ENCODE data around the gene RAB39A. TPM values are rescaled to one million over a fixed set of nuclear protein-coding genes. Genes with fewer than 3 reads are reported as not detected.
"Not testable (repeated sequence)": the region's sequence is repeated elsewhere in the genome, so short reads cannot be mapped to it uniquely, and the experiment has no call there.

RAB39A gene
- total RNA-seq, 2 experiments from 2014 or later: 0.28 TPM; not detected in 1

- POLR2A ChIA-PET: no interaction called here
- CTCF ChIA-PET: interaction anchor here (1.8 kb wide), 1 partner anchor 80 kb away, joined by 8 read pairs; the partner anchor contains the start of gene CUL5
- H3K9me3 Mint-ChIP-seq: no peaks in the 10 kb centered on the region
- no peak for DNase-seq
- H3K36me3 Mint-ChIP-seq (ENCODE audit: low read depth): no peaks in the 10 kb centered on the region
- H3K4me3 Mint-ChIP-seq: no peak overlapping the region
- no peak overlapping the region for H3K27ac Mint-ChIP-seq
- peaks cover 13% of the 10 kb centered on the region for H3K4me1 Mint-ChIP-seq
- peaks cover 26% of the 10 kb centered on the region for H3K27me3 Mint-ChIP-seq
Measured at GRCh38 chr11:107929611-107930200, 1.5 kb downstream of the RAB39A start.

DNA sequence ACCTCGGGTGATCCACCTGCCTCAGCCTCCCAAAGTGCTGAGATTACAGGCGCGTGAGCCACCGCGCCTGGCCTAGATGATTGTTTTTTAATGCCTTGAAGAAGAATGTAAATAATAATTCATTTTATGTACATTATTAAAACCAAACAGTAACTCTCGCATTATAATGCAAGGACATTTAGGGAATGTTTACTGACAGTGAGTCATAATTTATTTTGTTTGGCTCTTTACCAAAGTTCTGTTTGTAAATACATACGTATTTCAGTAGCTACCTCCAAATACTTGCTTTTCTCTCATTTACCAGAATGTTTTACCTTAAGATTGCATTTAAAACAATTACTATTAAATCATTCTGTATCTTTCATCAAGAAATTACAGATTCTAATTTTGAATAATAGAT lies 3.0 kb downstream of the RAB39A start:
- H3K27ac Mint-ChIP-seq: no peak overlapping the region
- POLR2A ChIA-PET: no interaction called here
- no peak for DNase-seq
- H3K36me3 Mint-ChIP-seq (ENCODE audit: low read depth): no peaks in the 10 kb centered on the region
- H3K27me3 Mint-ChIP-seq: peaks cover 17% of the 10 kb centered on the region
- H3K4me3 Mint-ChIP-seq: no peak overlapping the region
- peaks cover 10% of the 10 kb centered on the region for H3K4me1 Mint-ChIP-seq
- H3K9me3 Mint-ChIP-seq: no peaks in the 10 kb centered on the region
- CTCF ChIA-PET: interaction anchor here (0.7 to 1.7 kb wide), 2 partner anchors 78 to 115 kb away, joined by 3 to 4 read pairs; partner anchors contain the start of gene CUL5

DNA sequence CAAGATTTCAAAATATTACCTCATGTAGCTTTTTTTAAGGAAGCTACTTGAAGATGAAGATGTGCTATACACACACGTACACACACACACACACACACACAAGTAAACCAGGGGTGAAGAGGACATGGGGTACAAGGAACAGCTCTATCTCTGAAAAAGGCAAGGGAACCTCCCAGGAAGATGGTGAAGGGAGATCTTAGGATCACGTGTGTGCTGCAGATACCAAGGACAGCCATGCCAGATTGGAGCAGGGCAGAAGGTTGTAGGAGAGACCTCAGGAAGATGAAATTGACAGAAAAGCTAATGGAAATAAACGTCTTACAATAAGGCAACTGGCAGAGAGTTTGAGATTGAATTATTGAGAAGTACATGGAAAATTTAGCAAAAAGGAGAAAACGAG lies 19.7 kb downstream of the RAB39A start:
- Mint-ChIP-seq H3K27ac (no peak overlapping the region), H3K4me1 (no peaks in the 10 kb centered on the region), H3K4me3 (no peak overlapping the region), H3K36me3 (ENCODE audit: low read depth) (no peaks in the 10 kb centered on the region), H3K27me3 (no peaks in the 10 kb centered on the region), H3K9me3 (no peaks in the 10 kb centered on the region)
- ChIA-PET CTCF (no interaction called here), POLR2A (no interaction called here)
- DNase-seq: no peak

- not testable (repeated sequence) for H3K4me1 Mint-ChIP-seq
Measured at GRCh38 chr11:107948328-107948727, 20.1 kb downstream of the RAB39A start.

GRCh38 chr11:107951155-107951554 lies 22.9 kb downstream of the RAB39A start:
- H3K4me1 Mint-ChIP-seq: no peaks in the 10 kb centered on the region
- H3K9me3 Mint-ChIP-seq: no peaks in the 10 kb centered on the region
- CTCF ChIA-PET: interaction anchor here (1.1 kb wide), 1 partner anchor 34 kb away, joined by 3 read pairs; no protein-coding TSS in a partner anchor
- no peaks in the 10 kb centered on the region for H3K27me3 Mint-ChIP-seq
- no peak overlapping the region for H3K4me3 Mint-ChIP-seq
- H3K27ac Mint-ChIP-seq: no peak overlapping the region
- POLR2A ChIA-PET: no interaction called here
- DNase-seq: no peak
- H3K36me3 Mint-ChIP-seq (ENCODE audit: low read depth): no peaks in the 10 kb centered on the region

More at GRCh38 chr11:107948328-107948727, 20.1 kb downstream of the RAB39A start:
- DNase-seq; H3K27me3 Mint-ChIP-seq; CTCF ChIA-PET; POLR2A ChIA-PET; H3K9me3 Mint-ChIP-seq; H3K27ac Mint-ChIP-seq; H3K36me3 Mint-ChIP-seq (ENCODE audit: low read depth); H3K4me3 Mint-ChIP-seq: not testable (repeated sequence)

DNA sequence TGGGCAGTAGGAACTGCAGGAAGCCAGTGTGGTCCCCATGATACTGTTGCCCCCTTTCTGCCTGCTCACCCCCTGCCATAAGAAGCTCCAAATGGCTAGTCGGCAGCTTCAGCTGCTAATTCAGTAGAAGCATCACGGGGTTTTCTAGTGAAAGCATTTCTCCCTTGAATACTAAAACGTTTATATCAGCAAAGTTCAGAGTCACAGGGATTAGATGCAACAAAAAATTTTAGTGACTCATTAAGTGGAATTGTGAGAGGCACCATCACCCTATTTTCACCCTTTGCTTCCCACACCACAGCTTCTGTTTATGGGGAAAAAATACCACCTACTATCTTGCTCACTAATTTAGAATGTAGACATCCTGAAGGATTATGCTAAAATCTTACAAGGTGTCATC lies 25.2 kb downstream of the RAB39A start:
- DNase-seq: no peak
- no peaks in the 10 kb centered on the region for H3K9me3 Mint-ChIP-seq
- peaks cover 3% of the 10 kb centered on the region for H3K4me1 Mint-ChIP-seq
- POLR2A ChIA-PET: no interaction called here
- no peaks in the 10 kb centered on the region for H3K36me3 Mint-ChIP-seq (ENCODE audit: low read depth)
- H3K27ac Mint-ChIP-seq: no peak overlapping the region
- peaks cover 12% of the 10 kb centered on the region for H3K27me3 Mint-ChIP-seq
- CTCF ChIA-PET: no interaction called here
- H3K4me3 Mint-ChIP-seq: no peak overlapping the region

- H3K27ac Mint-ChIP-seq: no peak overlapping the region
- H3K27me3 Mint-ChIP-seq: peaks cover 18% of the 10 kb centered on the region
- ChIA-PET CTCF (no interaction called here), POLR2A (no interaction called here)
- H3K9me3 Mint-ChIP-seq: no peaks in the 10 kb centered on the region
- DNase-seq: no peak
- H3K36me3 Mint-ChIP-seq (ENCODE audit: low read depth): no peaks in the 10 kb centered on the region
- no peak overlapping the region for H3K4me3 Mint-ChIP-seq
- H3K4me1 Mint-ChIP-seq: peaks cover 3% of the 10 kb centered on the region
Measured at GRCh38 chr11:107956543-107956942, 28.3 kb downstream of the RAB39A start.

DNA sequence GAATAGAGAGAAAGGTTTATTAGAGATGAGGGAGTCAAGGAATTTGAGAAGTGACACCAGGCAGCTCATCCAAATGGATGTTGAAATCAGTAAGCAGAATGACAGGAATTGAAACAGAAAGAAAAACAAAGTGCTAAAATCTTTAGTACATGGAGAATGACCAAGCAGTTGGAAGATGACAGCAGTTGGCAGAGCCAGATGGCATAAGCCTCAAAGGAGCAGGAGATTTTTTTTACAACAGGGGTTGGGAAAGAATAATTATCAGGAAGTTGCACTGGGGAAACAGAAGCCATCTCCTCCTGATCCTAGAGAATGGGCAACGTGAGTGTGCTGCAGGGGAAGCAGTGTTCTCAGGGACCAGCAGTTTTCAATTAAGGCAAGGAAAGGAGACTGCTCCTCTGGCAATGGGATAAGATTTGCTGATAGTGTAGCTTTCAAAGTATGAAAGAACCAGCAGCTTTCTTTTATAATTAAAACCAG lies 28.9 kb downstream of the RAB39A start:
- Mint-ChIP-seq H3K9me3 (no peaks in the 10 kb centered on the region), H3K27me3 (peaks cover 22% of the 10 kb centered on the region), H3K36me3 (ENCODE audit: low read depth) (no peaks in the 10 kb centered on the region), H3K4me3 (no peak overlapping the region), H3K27ac (no peak overlapping the region), H3K4me1 (peaks cover 3% of the 10 kb centered on the region)
- CTCF ChIA-PET: no interaction called here
- DNase-seq: no peak
- POLR2A ChIA-PET: no interaction called here

- DNase-seq: no peak
- Mint-ChIP-seq H3K4me3 (no peak overlapping the region), H3K4me1 (peaks cover 3% of the 10 kb centered on the region), H3K27ac (no peak overlapping the region), H3K9me3 (no peaks in the 10 kb centered on the region), H3K27me3 (peaks cover 23% of the 10 kb centered on the region), H3K36me3 (ENCODE audit: low read depth) (no peaks in the 10 kb centered on the region)
- POLR2A ChIA-PET: no interaction called here
- CTCF ChIA-PET: no interaction called here
Measured at GRCh38 chr11:107961480-107961879, 33.2 kb downstream of the RAB39A start.

- Mint-ChIP-seq H3K4me1 (no peaks in the 10 kb centered on the region), H3K4me3 (no peak overlapping the region), H3K36me3 (ENCODE audit: low read depth) (no peaks in the 10 kb centered on the region), H3K27ac (no peak overlapping the region), H3K27me3 (peaks cover 16% of the 10 kb centered on the region), H3K9me3 (no peaks in the 10 kb centered on the region)
- ChIA-PET CTCF (no interaction called here), POLR2A (no interaction called here)
- no peak for DNase-seq
Measured at GRCh38 chr11:107962181-107962580, 33.9 kb downstream of the RAB39A start.

- DNase-seq: no peak
- H3K27ac Mint-ChIP-seq: no peak overlapping the region
- H3K27me3 Mint-ChIP-seq: peaks cover 15% of the 10 kb centered on the region
- ChIA-PET POLR2A (no interaction called here), CTCF (no interaction called here)
- H3K4me1 Mint-ChIP-seq: no peaks in the 10 kb centered on the region
- no peaks in the 10 kb centered on the region for H3K9me3 Mint-ChIP-seq
- no peaks in the 10 kb centered on the region for H3K36me3 Mint-ChIP-seq (ENCODE audit: low read depth)
- no peak overlapping the region for H3K4me3 Mint-ChIP-seq
Measured at GRCh38 chr11:107963091-107963490, 34.8 kb downstream of the RAB39A start.

DNA sequence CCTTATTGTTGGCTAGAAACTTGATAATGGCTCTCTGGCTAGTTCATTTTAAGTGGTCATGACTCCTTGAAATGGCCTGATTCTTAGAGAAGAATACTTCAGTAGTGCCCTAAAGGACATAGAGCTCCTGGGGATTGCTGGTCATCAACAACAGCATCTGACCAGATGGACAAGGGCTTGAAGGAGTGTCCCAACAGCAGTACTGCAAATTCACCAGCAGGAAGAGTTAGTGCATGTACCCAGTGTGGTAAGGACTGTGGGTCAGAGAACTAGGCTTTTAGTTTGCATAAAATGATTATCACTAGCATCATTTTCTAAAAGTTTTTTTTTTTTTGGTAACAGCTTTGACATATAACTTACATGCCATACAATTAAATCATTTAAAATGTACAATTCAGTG lies 41.0 kb downstream of the RAB39A start:
- no peak for DNase-seq
- POLR2A ChIA-PET: no interaction called here
- Mint-ChIP-seq H3K4me3 (no peak overlapping the region), H3K9me3 (no peaks in the 10 kb centered on the region), H3K27me3 (peaks cover 1% of the 10 kb centered on the region), H3K36me3 (ENCODE audit: low read depth) (no peaks in the 10 kb centered on the region), H3K27ac (no peak overlapping the region), H3K4me1 (no peaks in the 10 kb centered on the region)
- CTCF ChIA-PET: no interaction called here

DNA sequence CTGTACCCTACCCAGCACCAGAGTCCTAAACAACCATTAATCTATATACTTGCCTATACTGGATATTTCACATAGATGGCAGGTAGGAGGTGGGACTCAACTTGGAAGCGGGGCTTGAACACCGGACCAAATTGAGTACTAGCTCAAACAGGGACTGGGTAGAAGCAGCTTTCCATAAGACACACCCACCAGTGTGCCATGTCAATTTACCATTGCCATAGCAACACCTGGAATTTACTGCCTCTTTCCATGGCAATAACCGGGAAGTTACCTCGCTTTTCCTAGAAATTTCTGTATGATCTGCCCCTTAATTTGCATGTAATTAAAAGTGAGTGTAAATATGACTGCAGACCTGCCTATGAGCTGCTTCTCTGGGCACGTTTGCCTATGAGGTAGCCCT lies 41.8 kb downstream of the RAB39A start:
- no peak for DNase-seq
- H3K27me3 Mint-ChIP-seq: peaks cover 1% of the 10 kb centered on the region
- H3K27ac Mint-ChIP-seq: no peak overlapping the region
- H3K4me3 Mint-ChIP-seq: no peak overlapping the region
- ChIA-PET POLR2A (no interaction called here), CTCF (no interaction called here)
- H3K4me1 Mint-ChIP-seq: no peaks in the 10 kb centered on the region
- H3K9me3 Mint-ChIP-seq: no peaks in the 10 kb centered on the region
- no peaks in the 10 kb centered on the region for H3K36me3 Mint-ChIP-seq (ENCODE audit: low read depth)

DNA sequence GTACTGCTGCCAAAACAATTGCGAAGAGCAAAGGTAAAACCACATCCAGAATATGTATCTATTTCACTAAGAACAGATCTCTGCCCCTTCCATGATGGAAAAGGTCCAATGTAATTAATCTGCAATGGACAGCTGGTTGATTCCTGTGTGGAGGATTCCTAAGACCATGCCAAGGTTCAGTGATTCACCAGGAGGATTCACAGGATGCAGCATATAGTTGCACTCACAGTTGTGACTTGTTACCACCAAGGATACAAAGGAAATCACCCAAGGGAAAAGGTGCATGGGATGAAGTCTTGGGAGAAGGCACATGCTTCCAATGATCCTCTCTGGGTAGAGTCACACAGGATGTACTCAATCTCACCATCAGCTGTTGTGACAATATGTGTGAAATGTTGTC lies 45.4 kb downstream of the RAB39A start:
- CTCF ChIA-PET: no interaction called here
- no peaks in the 10 kb centered on the region for H3K9me3 Mint-ChIP-seq

More for the DNA sequence above, 45.4 kb downstream of the RAB39A start:
- DNase-seq: no peak
- POLR2A ChIA-PET: no interaction called here
- Mint-ChIP-seq H3K27ac (no peak overlapping the region), H3K27me3 (no peaks in the 10 kb centered on the region), H3K4me3 (no peak overlapping the region), H3K4me1 (no peaks in the 10 kb centered on the region), H3K36me3 (ENCODE audit: low read depth) (no peaks in the 10 kb centered on the region)

All from activated CD4-positive, alpha-beta memory T cell treated with anti-CD3 and anti-CD28 coated beads, Interleukin-2, amount 10 ng/mL, durations not matched to agents 7 days and 5 days (primary cell).